Activated T-helper 1 cell treated with Interleukin-2 at 50 U/mL for 16 hours (primary cell): ENCODE results near the gene ZPR1.
A peak's percentile ranks its signal among the peaks of the same experiment; 100 is the strongest.
"Not testable (repeated sequence)": the region's sequence is repeated elsewhere in the genome, so short reads cannot be mapped to it uniquely, and the experiment has no call there.

ENCODE experiments used
- DNase-seq: peaks from one replicate; pipeline ENCODE4 v3.0.0-alpha.2; 2020; ENCODE audit warnings: low read depth

Gene ZPR1

GRCh38 chr11:116787786-116788486 lies at the start of gene ZPR1:
Gene ZPR1 (minus strand): TSS chr11:116788023. CDS start chr11:116787990, 33 bp downstream.
- DNase-seq: peak; percentile 78

- no peak for DNase-seq
Observed at GRCh38 chr11:116836632-116836991, 48.8 kb upstream of the ZPR1 start.

- DNase-seq: peak; percentile 71
Observed at GRCh38 chr11:116835791-116836631, 48.2 kb upstream of the ZPR1 start.

GRCh38 chr11:116835042-116835772 lies 47.4 kb upstream of the ZPR1 start:
- no peak for DNase-seq

GRCh38 chr11:116834535-116835041 lies 46.8 kb upstream of the ZPR1 start:
- DNase-seq: not testable (repeated sequence)

GRCh38 chr11:116833816-116834534 lies 46.2 kb upstream of the ZPR1 start:
- DNase-seq: no peak

GRCh38 chr11:116833491-116833815 lies 45.6 kb upstream of the ZPR1 start:
- DNase-seq: no peak

GRCh38 chr11:116832350-116833290 lies 44.8 kb upstream of the ZPR1 start:
- DNase-seq: no peak

- no peak for DNase-seq
Observed at GRCh38 chr11:116831790-116832349, 44.0 kb upstream of the ZPR1 start.

GRCh38 chr11:116830184-116830912 lies 42.5 kb upstream of the ZPR1 start:
- DNase-seq: no peak

- no peak for DNase-seq
Observed at GRCh38 chr11:116829525-116830183, 41.8 kb upstream of the ZPR1 start, which contains the start of gene APOC3. Gene APOC3 (plus strand): TSS chr11:116829907. CDS start chr11:116830583, 676 bp downstream.

GRCh38 chr11:116828632-116829524 lies 41.1 kb upstream of the ZPR1 start:
- no peak for DNase-seq

GRCh38 chr11:116827461-116827860 lies 39.6 kb upstream of the ZPR1 start:
- DNase-seq: no peak

GRCh38 chr11:116826751-116827431 lies 39.1 kb upstream of the ZPR1 start:
- no peak for DNase-seq

GRCh38 chr11:116825854-116826750 lies 38.3 kb upstream of the ZPR1 start:
- no peak for DNase-seq

GRCh38 chr11:116825434-116825833 lies 37.6 kb upstream of the ZPR1 start:
- no peak for DNase-seq
